Activated CD4-positive, alpha-beta T cell treated with anti-CD3 and anti-CD28 coated beads, Interleukin-2, amount 50 U/mL, for 24 hours (primary cell): ENCODE data around the gene TMEM236.

Experiments used
- DNase-seq, 2 donors: peaks; one replicate each; pipeline ENCODE4 v3.0.0-alpha.2; 2020; ENCODE audit warnings: low read depth in 1 of 2, low spot score in 1 of 2

Gene TMEM236

DNA sequence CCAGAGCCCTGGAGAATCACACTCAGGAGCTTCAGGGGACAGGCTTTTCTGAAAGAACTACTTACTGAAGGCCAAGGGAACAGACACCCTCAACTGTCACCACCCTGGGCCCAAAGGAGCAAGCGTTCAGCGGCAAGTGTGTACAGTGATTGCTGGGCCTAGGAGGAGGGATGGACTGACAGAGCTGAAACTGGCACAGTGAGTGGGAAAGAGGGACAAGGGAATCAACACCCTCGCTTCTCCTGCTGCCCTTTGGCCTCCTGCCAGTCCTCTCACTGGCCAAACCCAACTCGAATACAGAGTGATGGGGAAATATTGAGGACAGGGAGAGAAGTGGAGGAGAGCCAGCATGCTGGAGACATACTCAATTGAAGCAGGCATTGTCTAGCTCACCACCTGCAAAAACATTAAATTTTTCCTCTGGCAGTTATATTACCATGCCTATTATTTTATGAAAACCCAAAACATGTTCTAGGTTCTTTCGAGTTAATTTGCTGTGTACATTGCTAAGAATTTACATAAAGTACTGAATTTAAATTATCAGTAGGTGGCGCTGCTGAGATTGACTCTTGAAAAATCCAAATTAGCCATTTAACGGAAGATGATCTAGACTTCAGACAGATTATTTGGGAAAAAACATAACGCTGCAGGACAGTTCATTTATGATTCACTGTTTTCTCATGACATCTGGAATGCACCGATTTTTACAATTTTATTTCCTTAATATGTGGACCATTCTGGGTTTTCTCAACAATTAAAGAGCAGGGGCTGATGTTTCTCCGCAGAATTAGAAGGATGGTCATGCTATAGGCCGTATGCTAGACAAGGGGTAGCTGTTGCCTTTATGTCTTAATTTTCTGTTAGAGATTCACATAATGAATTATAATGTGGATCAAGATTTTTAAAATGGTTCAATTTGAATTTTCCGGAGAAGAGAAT, 14.7 kb upstream of the TMEM236 start:
- no peak for DNase-seq

DNA sequence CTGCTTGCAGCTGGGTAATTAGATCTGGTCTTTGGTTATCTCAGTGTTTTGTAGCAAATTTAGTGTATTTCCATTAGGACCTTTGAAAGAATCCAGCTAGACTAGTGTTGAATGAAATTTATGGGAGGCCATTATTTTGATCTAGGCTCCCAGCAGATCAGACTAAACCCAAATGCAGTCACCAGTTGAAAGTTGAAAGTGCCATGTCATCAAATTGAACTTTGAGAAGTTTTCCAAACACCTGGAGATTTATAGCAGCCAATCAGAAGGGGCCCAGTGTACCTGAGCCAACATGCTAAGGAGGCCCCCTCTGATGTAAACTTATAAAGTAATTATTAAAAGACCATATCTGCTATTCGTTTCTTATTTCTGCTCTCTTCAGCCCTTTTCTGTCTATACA, 11.3 kb upstream of the TMEM236 start:
- DNase-seq: no peak

DNA sequence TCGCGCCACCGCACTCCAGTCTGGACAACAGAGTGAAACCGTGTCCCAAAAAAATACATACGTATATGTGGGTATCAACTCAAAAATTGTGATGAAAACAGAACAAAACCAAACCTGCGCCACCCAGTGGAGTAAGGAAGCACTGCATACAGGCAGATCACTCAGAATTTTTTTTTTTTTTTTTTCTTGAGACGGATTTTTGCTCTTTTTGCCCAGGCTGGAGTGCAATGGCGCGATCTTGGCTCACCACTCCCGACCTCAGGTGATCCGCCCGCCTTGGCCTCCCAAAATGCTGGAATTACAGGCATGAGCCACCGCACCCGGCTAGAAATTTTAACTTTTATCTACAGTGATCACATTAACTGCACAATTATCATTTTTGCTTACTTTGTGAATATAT, 9.1 kb upstream of the TMEM236 start:
- DNase-seq: peak; percentile 51 to 59

DNA sequence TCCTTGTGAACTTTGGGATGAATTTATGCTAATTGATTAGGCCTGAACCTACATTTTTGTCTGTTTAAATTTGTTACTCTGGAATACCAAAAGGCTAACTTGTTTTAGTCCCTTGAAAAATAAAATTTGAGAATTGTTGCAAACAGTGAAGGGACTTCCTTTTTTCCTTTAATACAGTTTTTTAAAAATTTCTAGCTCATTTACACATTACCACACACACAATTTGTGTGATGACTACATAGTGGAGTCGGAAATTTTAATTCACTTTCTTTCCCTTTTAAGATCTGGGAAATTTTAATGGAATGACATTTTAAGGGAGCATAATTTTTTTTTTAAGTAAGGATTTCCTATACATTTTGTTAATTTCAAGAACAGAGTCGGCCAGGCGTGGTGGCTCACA, 8.6 kb upstream of the TMEM236 start:
- no peak for DNase-seq

DNA sequence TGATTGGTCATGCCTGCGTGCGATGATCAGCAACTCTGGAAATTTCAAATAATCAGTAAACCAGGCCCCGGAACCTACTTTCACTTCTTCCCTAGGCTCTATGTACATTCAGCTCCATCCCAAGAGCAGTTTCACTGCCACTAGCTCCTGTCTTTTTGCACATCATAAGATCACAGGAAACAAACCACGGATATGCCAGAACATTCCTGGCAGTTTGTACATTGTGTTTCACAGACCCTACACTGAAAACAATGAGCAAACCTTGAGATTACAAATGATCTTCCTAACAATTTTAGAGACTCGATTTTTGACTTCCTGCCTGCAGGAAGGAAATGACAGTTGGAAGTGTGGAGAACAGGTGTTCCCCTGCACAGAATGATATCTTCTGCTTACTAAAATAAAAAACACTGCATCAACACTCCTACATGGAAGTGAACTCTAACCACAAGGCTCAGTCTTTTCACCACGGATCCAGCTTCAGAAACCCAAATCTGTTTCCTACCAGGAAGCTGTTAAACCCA, 7.6 kb upstream of the TMEM236 start:
- no peak for DNase-seq

DNA sequence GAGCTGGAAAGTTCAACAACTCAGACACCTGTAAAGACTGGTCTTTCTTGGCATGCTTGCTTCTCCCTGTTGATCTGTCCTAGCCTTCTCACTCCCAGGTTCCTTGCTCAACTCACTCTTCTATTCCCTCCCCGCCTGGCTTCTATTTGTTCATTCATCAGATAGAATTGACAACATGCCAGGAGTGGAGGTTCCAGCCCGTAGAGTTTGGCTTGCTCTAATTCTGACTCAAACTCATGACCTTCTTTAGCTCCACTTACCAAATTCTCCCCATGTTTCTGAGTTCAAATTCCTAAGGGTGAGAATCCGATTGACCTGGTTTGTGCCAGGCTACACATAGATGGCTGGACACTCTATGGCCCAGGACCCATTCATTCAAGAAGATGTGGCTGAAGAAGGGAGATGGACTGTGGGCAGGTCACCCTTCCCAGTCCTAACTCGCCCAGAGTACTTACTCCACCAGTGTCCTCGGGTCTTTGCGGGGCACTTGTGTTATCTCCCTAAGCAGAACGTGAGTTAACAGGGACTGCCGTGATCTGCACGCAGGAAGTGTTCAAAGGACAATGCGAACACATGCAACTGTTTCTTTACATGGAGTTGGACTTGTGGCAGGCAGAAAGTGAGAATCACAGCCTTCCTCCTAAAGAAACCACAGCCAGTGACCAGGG, 4.0 kb upstream of the TMEM236 start:
- DNase-seq: no peak

DNA sequence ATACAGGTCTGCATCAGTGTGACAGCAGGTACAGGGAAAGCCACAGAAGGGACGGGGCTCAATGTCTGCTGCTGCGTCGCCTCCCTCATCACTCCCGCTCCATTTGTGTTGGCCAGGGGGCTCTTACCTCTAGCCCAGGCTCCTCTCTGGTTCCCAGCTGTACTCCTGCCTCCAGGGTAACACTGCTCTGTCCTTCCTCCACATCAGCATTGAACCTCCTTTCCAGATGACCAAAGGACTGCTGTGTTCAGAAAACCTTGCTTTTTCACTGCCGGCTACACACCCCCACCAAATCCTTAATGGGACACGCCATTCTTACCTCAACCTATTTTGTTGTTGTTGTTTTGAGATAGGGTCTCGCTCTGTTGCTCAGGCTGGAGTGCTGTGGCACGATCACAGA, 2.1 kb upstream of the TMEM236 start:
- DNase-seq: no peak

DNA sequence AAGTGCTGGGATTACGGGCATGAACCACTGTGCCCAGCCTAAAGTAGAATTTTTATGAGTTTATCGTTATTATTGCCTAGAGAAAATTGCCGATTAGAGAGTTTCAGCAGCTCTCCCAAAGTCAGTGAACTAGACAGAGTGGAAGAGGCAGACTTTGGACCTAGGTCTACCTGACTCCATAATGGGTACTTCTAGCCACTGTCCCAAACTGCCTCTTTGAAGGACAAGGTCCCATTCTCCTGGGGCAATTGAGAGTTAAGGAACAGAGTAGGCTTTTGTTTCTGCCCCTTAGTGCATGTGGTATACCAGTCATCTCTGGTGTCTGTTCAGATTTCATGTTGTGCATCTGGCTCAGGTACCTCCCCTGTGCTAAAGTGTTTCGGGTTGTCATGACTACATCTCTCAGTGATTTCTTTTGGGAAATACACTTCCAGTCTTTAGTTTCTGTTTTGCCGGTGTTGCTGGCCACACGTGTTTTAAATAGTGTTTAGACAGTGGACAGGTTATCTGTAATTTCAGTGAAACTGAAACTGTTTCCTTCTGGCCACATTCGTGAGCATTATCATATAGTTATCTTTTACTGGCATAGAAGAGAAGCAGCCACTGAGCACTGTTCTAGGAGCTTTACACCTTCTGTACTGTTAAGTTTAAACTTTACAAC, 4.7 kb downstream of the TMEM236 start:
- no peak for DNase-seq

DNA sequence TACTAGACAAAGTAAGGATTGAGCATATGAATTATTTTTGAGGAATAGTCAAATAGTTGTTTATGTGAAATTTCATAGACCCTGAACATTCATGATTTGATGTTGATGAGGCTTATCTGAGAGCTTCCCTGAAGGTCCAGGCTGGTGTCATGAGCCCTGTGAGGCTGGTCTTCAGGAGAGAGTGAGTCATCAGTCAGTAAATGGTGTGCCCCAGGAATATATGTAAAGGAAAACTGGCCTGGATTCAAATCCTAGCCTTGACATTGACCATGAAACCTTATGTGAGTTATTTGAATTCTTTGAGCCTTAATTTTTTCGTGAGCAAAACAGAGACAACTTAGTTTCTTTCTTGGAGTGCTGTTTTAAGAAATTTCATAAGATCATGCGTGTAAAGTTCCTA, 6.2 kb downstream of the TMEM236 start:
- DNase-seq: no peak

DNA sequence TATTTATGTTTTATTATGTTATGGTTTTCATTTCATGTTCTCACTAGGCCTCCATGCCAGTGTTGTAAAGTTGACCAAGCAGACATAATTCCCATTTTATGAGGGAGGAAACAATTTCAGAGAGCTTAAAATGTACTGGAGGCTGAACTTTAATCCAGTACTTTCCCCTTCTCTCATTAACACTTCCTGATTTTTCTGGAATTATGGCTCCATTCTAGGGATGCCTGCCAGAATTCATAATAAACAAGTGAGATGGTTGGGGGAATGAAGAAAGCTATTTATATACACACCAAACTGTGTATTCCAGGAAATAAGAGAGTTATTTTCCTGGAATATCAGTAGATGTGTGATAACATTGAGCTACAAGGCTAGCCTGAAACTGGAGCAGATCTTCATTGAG, 6.9 kb downstream of the TMEM236 start:
- no peak for DNase-seq

DNA sequence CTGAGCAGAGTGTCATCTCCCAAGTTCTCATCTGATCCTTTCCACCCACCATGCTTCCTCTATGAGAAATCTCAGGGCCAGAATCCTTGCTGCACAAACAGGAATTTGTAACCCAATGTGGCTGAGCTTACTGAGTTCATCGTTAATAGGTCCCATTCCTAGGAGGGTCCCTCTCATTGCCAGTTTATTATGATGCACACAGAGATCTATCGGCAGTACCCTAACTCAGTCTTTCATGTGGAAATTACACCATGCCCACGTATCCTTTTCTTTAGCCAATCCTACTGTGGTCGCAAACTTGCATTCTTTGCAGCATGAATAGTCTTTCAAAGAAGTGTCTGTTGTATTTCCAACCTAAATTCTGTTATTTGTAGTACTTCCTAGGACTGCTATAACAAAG, 12.1 kb downstream of the TMEM236 start:
- no peak for DNase-seq

DNA sequence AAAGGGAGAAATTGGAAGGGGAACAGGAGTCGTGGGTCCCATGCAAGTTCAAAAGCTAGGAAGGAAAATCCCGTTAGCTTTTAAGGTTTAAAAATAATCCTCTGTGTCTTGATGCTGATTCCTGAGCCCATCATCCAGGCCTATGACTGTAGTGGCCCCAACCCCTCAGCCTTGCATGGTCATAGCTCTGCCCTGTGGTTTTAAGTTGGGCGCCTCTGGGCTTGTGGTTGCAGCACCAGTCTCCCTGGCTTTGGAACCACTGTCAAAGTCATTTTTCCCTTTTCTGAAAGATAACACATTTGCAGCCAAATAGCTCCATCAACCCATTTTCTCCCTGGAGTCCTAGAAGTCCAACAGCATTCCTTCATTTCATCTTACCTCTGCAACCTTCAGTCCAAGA, 13.6 kb downstream of the TMEM236 start:
- no peak for DNase-seq

DNA sequence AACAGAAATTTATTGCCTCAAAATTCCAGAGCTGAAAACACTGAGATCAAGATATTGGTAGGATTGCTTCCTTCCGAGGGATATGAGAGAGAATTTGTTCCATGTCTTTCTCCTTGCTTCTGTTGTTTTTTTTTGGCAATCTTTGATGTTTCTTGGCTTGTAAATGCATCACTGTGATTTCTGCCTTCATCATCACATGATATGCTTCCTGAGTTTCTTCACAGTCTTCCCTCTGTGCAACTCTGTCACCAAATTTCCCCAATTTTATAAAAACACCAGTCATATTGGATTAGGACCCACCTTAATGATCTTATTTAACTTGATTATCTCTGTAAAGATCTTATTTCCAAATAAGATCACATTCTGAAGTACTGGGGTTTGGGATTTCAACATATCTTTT, 14.7 kb downstream of the TMEM236 start:
- DNase-seq: no peak

DNA sequence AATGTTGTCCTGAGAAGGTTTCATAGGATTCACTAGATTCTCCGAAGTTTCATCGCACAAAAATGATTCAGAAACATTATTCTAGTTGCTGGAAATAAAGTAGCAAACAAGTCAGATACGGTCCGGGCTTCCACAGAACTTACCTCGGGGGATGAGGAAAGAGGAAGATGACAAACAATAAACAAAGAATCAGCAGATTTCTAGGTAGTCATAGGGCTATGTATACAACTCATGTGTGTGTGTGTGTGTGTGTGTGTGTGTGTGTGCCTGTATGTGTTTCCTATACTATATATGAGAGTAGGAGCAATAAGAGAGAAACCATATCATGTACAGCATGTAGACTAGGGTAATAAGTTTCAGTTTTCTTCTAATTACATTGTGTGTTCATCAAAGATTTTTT, 16.5 kb downstream of the TMEM236 start:
- DNase-seq: no peak

DNA sequence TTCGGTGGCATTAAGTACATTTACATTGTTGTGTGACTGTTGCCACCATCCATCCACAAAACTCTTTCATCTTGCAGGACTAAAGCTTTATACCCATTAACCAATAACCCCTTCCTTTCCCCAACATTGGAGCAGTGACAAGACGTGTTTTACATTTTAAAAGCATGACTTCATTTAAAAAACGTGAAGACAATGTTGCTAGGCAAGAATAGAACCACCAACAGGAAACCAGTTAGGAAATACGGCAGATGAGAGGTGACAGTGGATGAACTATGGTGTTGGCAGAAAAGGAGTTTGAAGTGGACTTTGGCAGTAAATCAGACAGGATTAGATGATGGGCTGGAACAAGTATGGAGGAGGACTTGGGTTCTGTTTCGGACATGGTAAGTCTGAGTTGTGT, 17.0 kb downstream of the TMEM236 start:
- DNase-seq: no peak

DNA sequence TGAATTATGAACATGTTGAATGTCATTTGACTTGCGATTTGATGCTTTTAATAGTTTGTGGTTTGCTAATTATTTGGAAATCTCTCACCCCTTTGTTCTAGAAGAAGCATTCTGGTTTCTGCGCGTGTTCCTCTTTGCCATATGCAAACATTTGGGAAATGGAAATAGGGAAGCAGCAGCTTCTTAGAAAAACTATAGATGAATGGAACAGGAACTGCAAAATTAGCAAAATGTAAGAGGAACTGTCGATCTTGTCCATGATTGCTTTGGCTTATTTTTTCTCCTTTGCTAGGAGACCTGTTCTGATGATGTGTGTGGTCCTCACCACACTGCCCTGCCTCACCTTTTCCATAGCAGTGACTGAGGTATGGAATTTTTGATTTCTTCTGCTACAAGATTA, 19.0 kb downstream of the TMEM236 start:
- no peak for DNase-seq

DNA sequence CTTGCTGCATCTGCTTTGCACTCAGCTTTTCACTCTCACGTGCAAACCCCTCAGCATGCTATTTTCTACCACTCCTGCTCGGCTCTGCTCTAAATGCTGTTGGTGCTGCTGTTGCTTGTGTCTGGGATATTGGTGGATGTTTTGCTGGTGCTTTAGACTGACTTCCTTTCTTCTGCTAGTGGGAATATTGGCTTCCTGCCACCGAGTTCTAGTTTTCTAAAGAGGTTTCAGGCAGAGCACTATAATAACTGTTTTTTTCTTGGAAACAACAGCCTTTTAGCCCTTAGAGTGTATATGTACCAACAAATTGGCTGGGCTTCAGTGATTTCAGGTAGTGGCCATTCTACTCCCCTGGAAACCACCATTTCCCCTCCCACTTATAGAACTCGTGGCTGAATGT, 27.8 kb downstream of the TMEM236 start:
- DNase-seq: no peak

DNA sequence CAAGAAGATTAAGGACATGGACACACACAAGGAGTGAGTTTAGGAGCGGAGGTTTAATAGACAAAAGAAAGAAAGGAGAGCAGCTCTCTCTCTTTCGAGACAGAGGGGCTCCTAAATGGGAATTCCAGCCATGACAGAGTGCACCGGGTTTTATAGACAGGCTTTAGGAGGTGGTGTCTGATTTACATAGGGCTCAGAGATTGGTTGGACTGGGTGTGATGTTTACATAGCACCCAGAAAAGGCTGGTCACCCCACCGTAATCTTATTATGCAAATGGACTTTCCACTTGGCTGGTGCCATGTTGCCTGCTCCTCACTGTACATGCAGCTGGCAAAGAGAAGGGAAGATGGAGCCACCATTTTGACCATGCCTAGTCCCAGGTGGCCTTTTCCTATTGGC, 28.7 kb downstream of the TMEM236 start:
- DNase-seq: no peak

DNA sequence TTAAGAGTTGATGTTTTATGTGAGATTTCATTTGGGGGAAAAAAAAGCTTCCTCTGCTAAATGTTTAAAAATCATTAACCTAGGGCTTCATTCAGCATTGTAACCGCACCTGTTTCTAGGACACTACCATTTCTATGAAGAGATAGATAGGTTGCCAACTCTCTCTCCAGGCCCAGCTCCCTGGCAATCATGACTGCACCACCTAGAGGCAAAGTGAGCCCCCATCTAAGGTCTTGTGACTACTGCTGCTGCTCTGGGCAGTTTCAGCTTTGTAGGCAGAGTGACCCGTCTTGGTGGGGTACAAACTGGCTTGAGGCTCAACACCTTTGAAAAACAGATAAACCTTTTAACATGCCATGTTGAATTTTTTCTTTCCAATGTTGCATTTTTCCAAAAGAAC, 29.9 kb downstream of the TMEM236 start:
- no peak for DNase-seq

DNA sequence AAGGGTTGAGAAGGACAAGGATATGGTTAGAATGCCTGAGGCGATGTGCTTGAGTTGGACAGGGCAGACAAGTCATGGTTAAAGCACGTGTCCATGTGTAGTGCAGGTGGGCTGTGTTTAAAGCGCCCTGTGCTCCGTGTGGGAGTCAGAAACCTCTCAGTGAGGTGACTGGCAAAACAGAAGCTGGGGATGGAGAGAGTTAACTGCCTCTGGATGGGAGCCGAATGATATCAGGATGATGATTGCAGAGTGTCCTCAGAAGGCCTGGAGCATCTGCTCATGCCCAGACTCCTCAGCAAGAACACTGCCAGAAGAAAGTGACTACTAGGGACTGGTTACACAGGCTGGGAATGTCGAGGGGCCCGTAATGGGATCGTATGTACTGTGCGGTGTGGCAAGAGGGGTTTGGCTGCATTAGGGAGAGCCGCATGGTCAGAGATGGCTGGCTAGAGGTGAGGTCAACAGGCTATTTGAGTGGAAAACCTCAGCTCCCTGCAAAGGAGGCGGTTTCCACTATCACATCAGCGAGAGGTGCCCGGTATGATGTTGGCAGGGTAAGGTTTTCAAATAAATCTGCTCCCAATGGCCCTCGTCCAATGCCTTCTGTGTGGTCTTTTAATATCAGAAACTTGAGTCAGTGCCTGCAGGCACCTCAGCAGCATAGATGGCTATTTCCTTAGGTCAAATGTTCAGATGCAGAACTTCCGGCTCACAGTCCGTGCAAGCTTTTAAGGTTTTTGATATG, 31.1 kb downstream of the TMEM236 start:
- no peak for DNase-seq

DNA sequence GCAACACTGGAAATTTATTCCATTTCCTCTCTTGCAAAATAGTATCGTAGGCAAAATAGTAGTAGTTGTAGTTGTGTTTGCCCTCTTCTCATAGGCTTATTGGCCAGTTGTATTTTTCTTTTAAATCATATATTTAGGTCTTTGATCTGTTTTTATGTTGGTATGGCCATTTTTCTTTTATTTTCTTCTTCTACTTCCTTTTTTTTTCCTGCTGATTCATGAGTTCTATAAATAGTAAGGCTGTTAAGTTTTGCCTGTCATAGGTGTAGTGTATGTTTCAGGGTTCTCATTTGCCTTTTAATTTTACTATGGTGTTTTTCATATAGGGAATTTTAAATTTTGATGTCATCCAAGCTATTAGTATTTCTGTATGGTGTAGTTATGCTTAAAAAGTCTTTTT, 31.8 kb downstream of the TMEM236 start:
- no peak for DNase-seq
